ENCODE results near the gene UBE4B. TPM values are rescaled to one million over a fixed set of nuclear protein-coding genes. Genes with fewer than 3 reads are reported as not detected.

The UBE4B gene
- total RNA-seq, 1 donor from 2014 or later = 80.3 TPM

GRCh38 chr1:10207810-10208209, 175.1 kb downstream of the UBE4B start:
- H3K4me1 ChIP-seq = peaks cover 38% of the 10 kb centered on the region
- H3K36me3 ChIP-seq = no peaks in the 10 kb centered on the region
- H3K4me3 ChIP-seq = no peak overlapping the region
- no peak for TF ChIP-seq CTCF (IDR thresholded peaks at IDR 0.05; ENCODE audit: borderline replicate concordance)
- H3K27me3 ChIP-seq (ENCODE audit: low read depth) = no peaks in the 10 kb centered on the region
- intact Hi-C loops (cut with micrococcal nuclease) = no loop called here
- DNase-seq = no peak
- H3K9me3 ChIP-seq (replicated peaks) = no peaks in the 10 kb centered on the region
- no peak overlapping the region for H3K27ac ChIP-seq (replicated peaks)

- peaks cover 44% of the 10 kb centered on the region for H3K4me1 ChIP-seq
- H3K36me3 ChIP-seq = no peaks in the 10 kb centered on the region
- no peak for TF ChIP-seq CTCF (IDR thresholded peaks at IDR 0.05; ENCODE audit: borderline replicate concordance)
- no peaks in the 10 kb centered on the region for H3K9me3 ChIP-seq (replicated peaks)
- no peaks in the 10 kb centered on the region for H3K27me3 ChIP-seq (ENCODE audit: low read depth)
- intact Hi-C loops (cut with micrococcal nuclease) = no loop called here
- no peak for DNase-seq
- H3K4me3 ChIP-seq = no peak overlapping the region
- no peak overlapping the region for H3K27ac ChIP-seq (replicated peaks)
Observed at GRCh38 chr1:10208537-10208936, 175.8 kb downstream of the UBE4B start.

- no peak for TF ChIP-seq CTCF (IDR thresholded peaks at IDR 0.05; ENCODE audit: borderline replicate concordance)
- H3K4me1 ChIP-seq = peaks cover 48% of the 10 kb centered on the region
- H3K36me3 ChIP-seq = no peaks in the 10 kb centered on the region
- H3K9me3 ChIP-seq (replicated peaks) = no peaks in the 10 kb centered on the region
- H3K4me3 ChIP-seq = peak overlapping the region; percentile 98
- intact Hi-C loops (cut with micrococcal nuclease) = no loop called here
- DNase-seq = no peak
- H3K27me3 ChIP-seq (ENCODE audit: low read depth) = no peaks in the 10 kb centered on the region
- peak overlapping the region; percentile 100 for H3K27ac ChIP-seq (replicated peaks)
Observed at GRCh38 chr1:10209590-10209904, 176.8 kb downstream of the UBE4B start.

- H3K9me3 ChIP-seq (replicated peaks) = no peaks in the 10 kb centered on the region
- peak; percentile 99 for DNase-seq
- peak within 1 kb of the TSS; percentile 98 for H3K4me3 ChIP-seq
- no peaks in the 10 kb centered on the region for H3K36me3 ChIP-seq
- H3K27me3 ChIP-seq (ENCODE audit: low read depth) = no peaks in the 10 kb centered on the region
- H3K27ac ChIP-seq (replicated peaks) = peak within 1 kb of the TSS; percentile 100
- TF ChIP-seq CTCF (IDR thresholded peaks at IDR 0.05; ENCODE audit: borderline replicate concordance) = peak; percentile 98
- intact Hi-C loops (cut with micrococcal nuclease) = no loop called here
- peaks cover 54% of the 10 kb centered on the region for H3K4me1 ChIP-seq
Observed at GRCh38 chr1:10209905-10210810, 177.4 kb downstream of the UBE4B start, which contains the start of gene KIF1B. Gene KIF1B (plus strand): TSS chr1:10210570. CDS start chr1:10232329, 21,759 bp downstream.

GRCh38 chr1:10210841-10211804, 178.4 kb downstream of the UBE4B start:
- no peaks in the 10 kb centered on the region for H3K27me3 ChIP-seq (ENCODE audit: low read depth)
- no peaks in the 10 kb centered on the region for H3K9me3 ChIP-seq (replicated peaks)
- no peak for TF ChIP-seq CTCF (IDR thresholded peaks at IDR 0.05; ENCODE audit: borderline replicate concordance)
- intact Hi-C loops (cut with micrococcal nuclease) = no loop called here
- H3K27ac ChIP-seq (replicated peaks) = peak overlapping the region; percentile 100
- peaks cover 63% of the 10 kb centered on the region for H3K4me1 ChIP-seq
- peak overlapping the region; percentile 98 for H3K4me3 ChIP-seq
- peak; percentile 92 for DNase-seq
- H3K36me3 ChIP-seq = no peaks in the 10 kb centered on the region
